ENCODE data around the gene SEPTIN12. TPM values are rescaled to one million over a fixed set of nuclear protein-coding genes. Genes with fewer than 3 reads are reported as not detected.

Gene SEPTIN12
- polyA plus RNA-seq, 1 donor (not counting 4 experiments of a cell fraction or from before 2014, with no cell fraction given): not detected

- Histone ChIP-seq H3K79me2 (ENCODE audit: control insufficient read depth, insufficient read depth, low read length) (no peaks in the 10 kb centered on the region), H2AFZ (ENCODE audit: control insufficient read depth, low read length) (no peak overlapping the region), H3K9me1 (ENCODE audit: control insufficient read depth, extremely low read depth, insufficient read depth, low read length) (no peaks in the 10 kb centered on the region), H3K27ac (ENCODE audit: control insufficient read depth, insufficient read depth, low read length) (no peak overlapping the region), H3K4me1 (ENCODE audit: control insufficient read depth, extremely low read depth, insufficient read depth, low read length) (peaks cover 2% of the 10 kb centered on the region), H3K4me2 (ENCODE audit: control insufficient read depth, extremely low read depth, insufficient read depth, low read depth, low read length) (no peak overlapping the region), H3K36me3 (ENCODE audit: control insufficient read depth in 2 of 2, extremely low read depth in 1 of 2, insufficient read depth in 2 of 2, low read length in 2 of 2) (peaks cover 25 to 36% of the 10 kb centered on the region in 2 experiments), H4K20me1 (ENCODE audit: control insufficient read depth, extremely low read depth, insufficient read depth, low read length) (no peaks in the 10 kb centered on the region), H3K4me3 (ENCODE audit: control insufficient read depth in 2 of 3, extremely low read depth in 1 of 3, insufficient read depth in 2 of 3, low read depth in 1 of 3, low read length in 3 of 3) (no peak overlapping the region), H3K9me3 (ENCODE audit: control insufficient read depth, low read depth, low read length) (no peaks in the 10 kb centered on the region), H3K9ac (ENCODE audit: control insufficient read depth, extremely low read depth, insufficient read depth, low read length) (no peak overlapping the region), H3K27me3 (ENCODE audit: control insufficient read depth, extremely low read depth, insufficient read depth, low read length) (no peaks in the 10 kb centered on the region)
- DNase-seq (ENCODE audit: low read depth, low spot score): no peak
- TF ChIP-seq EZH2 (IDR thresholded peaks at IDR 0.05; ENCODE audit: low read length) (no peak), CTCF (optimal IDR thresholded peaks at IDR 0.05 in 1 of 3, IDR thresholded peaks at IDR 0.05 in 1 of 3, conservative IDR thresholded peaks at IDR 0.05 in 1 of 3; ENCODE audit: extremely low read depth in 1 of 3, insufficient read depth in 2 of 3, low read length in 3 of 3) (no peak)
- dilution Hi-C loops (cut with MboI; ENCODE audit: extremely low pct_ligation_motif_present, low sequenced_read_pairs): no loop called here
- no peak for FAIRE-seq
Observed at GRCh38 chr16:4813251-4814003, 25.3 kb upstream of the SEPTIN12 start.

GRCh38 chr16:4811773-4812172, 23.6 kb upstream of the SEPTIN12 start:
- no peak overlapping the region for H3K4me3 ChIP-seq (ENCODE audit: control insufficient read depth in 2 of 3, extremely low read depth in 1 of 3, insufficient read depth in 2 of 3, low read depth in 1 of 3, low read length in 3 of 3)
- FAIRE-seq (no peak), DNase-seq (ENCODE audit: low read depth, low spot score) (no peak)
- no peak overlapping the region for H3K9ac ChIP-seq (ENCODE audit: control insufficient read depth, extremely low read depth, insufficient read depth, low read length)
- no peaks in the 10 kb centered on the region for H3K79me2 ChIP-seq (ENCODE audit: control insufficient read depth, insufficient read depth, low read length)
- no peaks in the 10 kb centered on the region for H3K27me3 ChIP-seq (ENCODE audit: control insufficient read depth, extremely low read depth, insufficient read depth, low read length)
- no peaks in the 10 kb centered on the region for H3K9me1 ChIP-seq (ENCODE audit: control insufficient read depth, extremely low read depth, insufficient read depth, low read length)
- H3K27ac ChIP-seq (ENCODE audit: control insufficient read depth, insufficient read depth, low read length): no peak overlapping the region
- H3K4me1 ChIP-seq (ENCODE audit: control insufficient read depth, extremely low read depth, insufficient read depth, low read length): peaks cover 2% of the 10 kb centered on the region
- TF ChIP-seq CTCF (optimal IDR thresholded peaks at IDR 0.05 in 1 of 3, IDR thresholded peaks at IDR 0.05 in 1 of 3, conservative IDR thresholded peaks at IDR 0.05 in 1 of 3; ENCODE audit: extremely low read depth in 1 of 3, insufficient read depth in 2 of 3, low read length in 3 of 3) (no peak), EZH2 (IDR thresholded peaks at IDR 0.05; ENCODE audit: low read length) (no peak)
- dilution Hi-C loops (cut with MboI; ENCODE audit: extremely low pct_ligation_motif_present, low sequenced_read_pairs): no loop called here
- H4K20me1 ChIP-seq (ENCODE audit: control insufficient read depth, extremely low read depth, insufficient read depth, low read length): no peaks in the 10 kb centered on the region
- no peak overlapping the region for H3K4me2 ChIP-seq (ENCODE audit: control insufficient read depth, extremely low read depth, insufficient read depth, low read depth, low read length)
- peaks cover 21 to 34% of the 10 kb centered on the region in 2 experiments for H3K36me3 ChIP-seq (ENCODE audit: control insufficient read depth in 2 of 2, extremely low read depth in 1 of 2, insufficient read depth in 2 of 2, low read length in 2 of 2)
- no peak overlapping the region for H2AFZ ChIP-seq (ENCODE audit: control insufficient read depth, low read length)
- H3K9me3 ChIP-seq (ENCODE audit: control insufficient read depth, low read depth, low read length): no peaks in the 10 kb centered on the region

All from keratinocyte (primary cell).